ENCODE data around the gene PSIP1.
"Not testable (repeated sequence)": the region's sequence is repeated elsewhere in the genome, so short reads cannot be mapped to it uniquely, and the experiment has no call there.

The PSIP1 gene

DNA sequence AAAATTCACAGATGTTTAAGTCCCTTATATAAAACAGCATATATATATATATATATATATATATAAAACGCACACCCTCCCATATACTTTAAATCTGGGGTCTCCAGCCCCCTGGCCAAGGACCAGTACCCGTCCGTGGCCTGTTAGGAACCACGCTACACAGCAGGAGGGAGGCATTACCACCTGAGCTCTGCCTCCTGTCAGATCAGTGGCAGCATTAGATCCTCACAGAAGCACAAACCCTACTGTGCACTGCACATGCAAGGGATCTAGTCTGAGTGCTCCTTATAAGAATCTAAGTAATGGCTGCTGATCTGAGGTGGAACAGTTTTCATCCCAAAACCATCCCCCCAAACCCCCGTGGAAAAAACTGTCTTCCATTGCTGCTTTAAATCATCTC, 9.0 kb downstream of the PSIP1 start:
- FAIRE-seq: no peak

- FAIRE-seq: no peak
These were observed 9.6 kb downstream of the PSIP1 start for GRCh38 chr9:15501179-15501578.

DNA sequence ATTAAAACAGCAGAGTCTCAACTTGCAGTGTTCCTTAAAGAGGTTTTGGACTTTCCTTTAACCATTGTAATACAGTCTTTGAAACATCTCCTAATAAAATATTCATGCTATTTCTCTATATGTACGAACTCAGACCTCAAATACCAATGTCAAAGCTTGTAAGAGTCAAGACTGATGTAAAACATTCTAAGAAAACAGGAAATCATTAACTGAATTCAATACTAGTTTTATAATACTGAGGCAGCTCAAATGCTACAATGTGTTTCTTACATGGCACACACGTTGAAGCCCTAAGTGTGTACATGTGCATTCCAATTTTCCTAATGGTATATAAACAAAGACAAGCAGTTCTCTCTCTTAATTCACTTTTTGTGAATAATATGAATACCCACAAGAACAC, 11.6 kb downstream of the PSIP1 start:
- no peak for FAIRE-seq

- no peak for FAIRE-seq
These were observed 12.3 kb downstream of the PSIP1 start for GRCh38 chr9:15498246-15498995.

DNA sequence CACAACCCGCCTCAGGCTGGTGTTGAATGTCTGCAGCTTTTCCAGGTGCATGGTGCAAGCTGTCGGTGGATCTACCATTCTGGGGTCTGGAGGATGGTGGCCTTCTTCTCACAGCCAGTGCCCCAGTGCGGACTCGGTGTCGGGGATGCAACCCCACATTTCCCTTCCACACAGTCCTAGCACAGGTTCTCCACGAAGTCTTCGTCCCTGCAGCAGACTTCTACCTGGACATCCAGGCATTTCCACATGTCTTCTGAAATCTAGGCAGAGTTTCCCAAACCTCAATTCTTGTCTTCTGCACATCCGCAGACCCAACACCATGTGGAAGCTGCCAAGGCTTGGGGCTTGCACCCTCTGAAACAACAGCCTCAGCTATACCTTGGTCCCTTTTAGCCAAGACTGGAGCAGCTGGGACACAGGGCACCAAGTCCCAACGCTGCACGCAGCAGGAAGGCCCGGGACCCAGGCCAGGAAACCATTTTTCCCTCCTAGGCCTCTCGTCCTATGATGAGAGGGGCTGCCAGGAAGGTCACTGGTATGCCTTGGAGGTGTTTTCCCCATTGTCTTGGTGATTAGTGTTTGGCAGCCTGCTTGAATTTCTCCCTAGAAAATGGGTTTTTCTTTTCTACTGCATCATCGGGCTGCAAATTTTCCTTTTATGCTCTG, 18.2 kb downstream of the PSIP1 start:
- no peak for FAIRE-seq

GRCh38 chr9:15491950-15492349, 18.8 kb downstream of the PSIP1 start:
- FAIRE-seq: no peak

GRCh38 chr9:15485836-15486666, 24.7 kb downstream of the PSIP1 start:
- peak; percentile 77 for FAIRE-seq

GRCh38 chr9:15484802-15485201, 26.0 kb downstream of the PSIP1 start:
- no peak for FAIRE-seq

GRCh38 chr9:15482146-15482545, 28.6 kb downstream of the PSIP1 start:
- FAIRE-seq: no peak

DNA sequence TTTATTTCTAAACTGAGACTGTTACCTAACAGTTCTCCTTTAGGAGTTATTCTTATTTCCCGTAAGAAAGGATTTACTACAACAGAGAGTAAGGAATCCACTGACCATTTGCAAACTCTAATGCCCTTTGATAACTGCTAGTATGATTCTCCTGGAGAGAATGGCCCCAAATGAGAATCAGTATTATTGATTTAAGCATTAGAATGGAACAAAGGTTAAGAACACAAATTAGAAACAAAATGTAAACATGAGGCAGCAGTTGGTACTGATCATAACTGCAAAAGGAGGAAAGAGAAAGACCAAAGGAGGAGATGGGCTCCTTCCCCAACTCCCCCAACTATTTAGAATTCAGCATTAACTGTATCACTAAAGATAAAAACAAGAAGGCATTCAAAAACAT, 30.7 kb downstream of the PSIP1 start:
- no peak for FAIRE-seq

DNA sequence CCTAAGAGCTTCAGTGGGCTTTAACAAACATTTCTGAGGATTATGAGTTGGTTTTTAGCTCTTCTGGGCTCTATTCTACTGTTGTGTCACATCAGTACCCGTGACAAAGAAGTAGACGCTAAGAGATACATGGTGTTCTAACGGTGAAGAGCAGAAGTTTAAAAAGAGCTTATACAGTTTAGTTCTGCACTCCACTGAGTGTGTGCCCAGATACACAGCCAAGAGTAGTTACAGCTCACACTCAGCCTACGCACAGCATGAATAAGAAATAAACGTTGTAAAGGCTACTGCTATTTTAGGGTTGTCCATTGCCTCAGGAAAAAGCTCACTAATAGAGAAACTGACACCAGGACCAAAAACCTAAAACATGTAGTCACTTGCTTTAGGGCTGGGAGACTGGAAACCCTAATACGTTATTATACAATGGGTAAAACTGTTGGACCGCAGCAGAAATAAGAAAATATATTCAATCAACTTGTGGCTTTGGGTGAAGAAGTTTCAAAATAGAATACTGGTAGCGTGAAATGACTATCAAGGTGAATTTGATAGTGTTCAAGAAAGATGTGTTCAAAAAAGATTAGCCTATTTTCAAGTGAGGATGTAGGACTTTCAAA, 34.7 kb downstream of the PSIP1 start:
- FAIRE-seq: no peak

DNA sequence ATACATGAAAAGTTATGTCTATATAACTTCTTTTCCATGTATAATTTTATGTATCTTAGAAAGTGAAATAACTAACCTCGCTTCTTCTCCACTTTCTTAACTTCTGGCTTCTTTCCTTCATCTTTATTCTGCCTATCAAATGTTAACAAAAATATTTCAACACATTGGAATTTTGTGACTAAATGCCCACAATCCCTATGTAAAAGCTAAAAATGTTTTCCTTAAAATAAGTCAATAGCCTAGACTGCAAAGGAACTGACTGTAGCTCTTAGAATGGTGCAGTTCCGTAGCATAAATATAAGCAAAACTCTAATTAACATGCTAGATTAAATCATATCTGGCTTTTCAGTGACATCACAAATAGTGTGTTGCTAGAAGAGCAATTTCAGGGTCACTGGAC, 40.9 kb downstream of the PSIP1 start:
- FAIRE-seq: no peak

- no peak for FAIRE-seq
These were observed 41.4 kb downstream of the PSIP1 start for GRCh38 chr9:15469406-15469805.

DNA sequence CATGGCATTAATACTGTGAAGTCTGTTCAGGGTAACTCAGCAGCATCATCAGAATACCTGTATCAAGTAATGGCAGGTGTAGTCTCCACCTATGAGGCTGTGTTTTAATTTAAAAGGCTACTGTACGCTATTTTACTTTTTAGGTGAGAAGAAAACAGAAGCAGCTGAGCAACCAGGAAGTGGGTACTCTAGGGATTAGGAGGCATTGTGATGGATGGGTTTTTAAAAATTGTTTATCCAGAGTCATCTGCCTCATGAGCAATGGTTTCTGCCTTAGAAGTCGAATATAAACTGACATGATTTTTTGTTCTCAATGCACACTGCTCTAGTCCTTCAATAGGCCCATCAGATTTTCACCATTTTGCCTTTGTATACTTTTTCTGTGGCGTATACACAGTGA, 42.6 kb downstream of the PSIP1 start:
- no peak for FAIRE-seq

DNA sequence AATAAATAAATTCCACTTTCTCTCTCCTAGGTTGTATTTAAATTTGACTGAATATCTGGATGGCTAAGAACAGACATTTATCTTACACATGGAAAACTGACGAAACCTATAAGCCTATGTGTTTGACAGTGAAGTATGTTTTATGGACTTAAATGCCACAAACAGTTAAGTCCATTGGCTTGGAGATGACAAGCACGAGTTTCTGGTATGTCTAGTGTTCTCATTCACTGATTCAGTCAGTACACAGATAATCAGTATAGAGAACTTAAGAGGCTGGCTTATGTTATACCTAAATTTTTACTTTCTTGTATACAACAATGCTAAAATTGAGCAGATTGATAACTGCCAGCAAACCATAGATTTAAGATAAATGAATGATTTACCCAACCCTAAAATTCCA, 49.2 kb downstream of the PSIP1 start:
- FAIRE-seq: no peak

- no peak for FAIRE-seq
These were observed 49.7 kb downstream of the PSIP1 start for GRCh38 chr9:15461056-15461455.

DNA sequence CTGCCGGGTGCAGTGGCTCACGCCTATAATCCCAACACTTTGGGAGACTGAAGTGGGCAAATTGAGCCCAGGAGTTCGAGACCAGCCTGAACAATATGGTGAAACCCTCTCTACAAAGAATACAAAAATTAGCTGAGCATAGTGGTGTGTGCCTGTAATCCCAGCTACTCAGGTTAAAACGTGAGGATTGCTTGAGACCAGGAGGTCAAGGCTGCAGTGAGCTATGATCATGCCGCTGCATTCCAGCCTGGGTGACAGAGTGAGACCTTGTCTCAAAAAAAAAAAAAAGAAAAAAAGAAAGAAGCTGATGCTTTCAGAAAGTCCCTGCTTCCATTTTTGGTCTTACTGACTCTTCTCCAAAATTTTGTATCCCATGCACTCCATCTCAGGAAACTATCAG, 56.8 kb downstream of the PSIP1 start:
- FAIRE-seq: no peak

- no peak for FAIRE-seq
These were observed 66.6 kb downstream of the PSIP1 start for GRCh38 chr9:15444141-15444540.

GRCh38 chr9:15442264-15442663, 68.5 kb downstream of the PSIP1 start:
- FAIRE-seq: not testable (repeated sequence)

DNA sequence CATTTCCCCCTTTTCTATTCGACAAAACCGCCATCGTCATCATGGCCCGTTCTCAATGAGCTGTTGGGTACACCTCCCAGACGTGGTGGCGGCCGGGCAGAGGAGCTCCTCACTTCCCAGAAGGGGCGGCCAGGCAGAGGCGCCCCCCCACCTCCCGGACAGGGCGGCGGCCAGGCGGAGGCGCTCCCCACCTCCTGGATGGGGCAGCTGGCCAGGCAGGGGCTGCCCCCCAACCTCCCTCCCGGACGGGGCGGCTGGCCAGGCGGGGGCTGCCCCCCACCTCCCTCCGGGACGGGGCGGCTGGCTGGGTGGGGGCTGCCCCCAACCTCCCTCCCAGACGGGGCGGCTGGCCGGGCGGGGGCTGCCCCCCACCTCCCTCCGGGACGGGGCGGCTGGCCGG, 68.9 kb downstream of the PSIP1 start:
- not testable (repeated sequence) for FAIRE-seq

GRCh38 chr9:15438891-15439290, 71.9 kb downstream of the PSIP1 start:
- no peak for FAIRE-seq

DNA sequence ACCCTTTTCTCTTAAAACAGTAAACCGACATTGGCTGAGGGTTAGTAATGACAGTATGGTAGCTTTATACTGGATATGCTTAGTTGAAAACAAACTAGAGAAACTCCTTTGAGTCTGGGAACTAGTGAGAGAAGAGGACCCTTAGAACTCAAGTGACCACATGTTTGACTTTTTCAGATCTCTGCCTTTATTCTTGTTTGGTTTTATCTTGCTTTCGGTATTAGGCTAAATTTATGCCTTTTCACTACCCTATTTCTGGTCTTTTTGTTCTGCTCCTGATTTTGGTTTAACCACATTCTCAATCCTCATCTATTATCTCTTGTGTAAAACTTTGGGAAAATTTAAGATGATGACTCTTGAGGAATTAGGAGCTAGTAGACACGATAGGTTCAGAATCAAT, 77.1 kb downstream of the PSIP1 start:
- FAIRE-seq: no peak

DNA sequence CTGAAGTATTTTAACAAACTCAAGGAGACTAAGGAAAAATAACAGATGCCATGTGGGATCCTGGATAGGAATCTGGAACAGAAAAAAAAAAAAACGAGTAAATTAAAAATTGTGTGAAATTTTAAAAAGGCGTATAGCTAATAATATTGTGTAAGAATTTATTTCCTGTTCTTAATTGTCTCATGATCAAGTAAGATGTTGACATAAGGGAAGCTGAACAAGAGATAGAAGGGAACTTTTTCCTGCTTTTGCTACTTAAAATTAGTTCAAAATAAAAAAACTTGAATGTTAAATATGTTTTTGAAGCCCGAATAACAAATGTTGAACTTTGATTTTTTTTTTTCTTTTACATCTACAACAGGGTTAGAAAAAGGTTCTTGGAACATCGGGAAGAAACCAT, 77.6 kb downstream of the PSIP1 start:
- FAIRE-seq: no peak

Data from TTC549 (cell line).